K562 (cell line): ENCODE results near the gene CLIC3. TPM values are rescaled to one million over a fixed set of nuclear protein-coding genes. Genes with fewer than 3 reads are reported as not detected.

ENCODE experiments used
- ETV5 ChIP-seq: sonication (generic); formaldehyde crosslinking; IDR thresholded peaks from 2 replicates; pipeline ENCODE4 v1.4.0; 2020; ENCODE audit warnings: low read depth, mild to moderate bottlenecking, missing genetic modification reagents
- TRIM28 ChIP-seq: fragments of 450-650 bp; IDR thresholded peaks from 2 replicates; pipeline ENCODE4 v1.6.1; 2017
- ZKSCAN1 ChIP-seq: fragments of 150-350 bp; IDR thresholded peaks from 2 replicates; pipeline ENCODE4 v1.6.1; 2016; ENCODE audit warnings: low read depth, low read length
- ZNF274 ChIP-seq: IDR thresholded peaks from 2 replicates; pipeline ENCODE4 v1.6.1; 2011; ENCODE audit warnings: low read depth, mild to moderate bottlenecking, low read length, moderate library complexity, borderline replicate concordance
- ZNF696 ChIP-seq: fragments of 250-450 bp; sonication (Bioruptor Pico); conservative IDR thresholded peaks from 2 replicates; pipeline ENCODE4 v1.4.0; 2020; ENCODE audit warnings: mild to moderate bottlenecking, moderate library complexity
- polyA plus RNA-seq, 8 experiments: library from polyadenylated mRNA; depleted of rRNA in 4 of 8; stranded (reverse) in 5 of 8; unstranded in 3 of 8; fragments of >200 nt; fragmentation: Nextera tagmentation in 2 of 8; fragmentation: Illumina TruSeq in 1 of 8; extraction: Ambion mirVana in 2 of 8; extraction: Trizol in 1 of 8; gene quantifications; 2 replicates each; pipeline versions ENCODE4 v1.2.1 to v1.2.3, GENCODE V29; 2011 to 2014; ENCODE audit warnings: inconsistent platforms in 1 of 8, missing spikeins in 1 of 8
- total RNA-seq, 7 experiments: library from RNA; depleted of rRNA in 6 of 7; stranded (reverse); fragments of >200 nt in 6 of 7; fragmentation: Illumina TruSeq in 2 of 7; extraction: Trizol in 2 of 7; gene quantifications; 2 replicates each; pipeline versions ENCODE4 v1.2.1 to v1.2.3, GENCODE V29; 2011 to 2021; ENCODE audit warnings: low replicate concordance in 1 of 7
- TF ChIP-seq, protein P1 (sequence below): sonication (generic); formaldehyde crosslinking; IDR thresholded peaks from 2 replicates; pipeline ENCODE4 v1.8.1; 2023; ENCODE audit warnings: mild to moderate bottlenecking, missing genetic modification reagents
- TF ChIP-seq, protein P2 (sequence below): fragments of 250-450 bp; sonication (Bioruptor Pico); IDR thresholded peaks from 2 replicates; pipeline ENCODE4 v1.8.0; 2021; ENCODE audit warnings: moderate library complexity, mild to moderate bottlenecking, inconsistent platforms

The CLIC3 gene
- total and polyA plus RNA-seq, 9 of the 15 experiments (the other 6 are each of a cell fraction or from before 2014, with no cell fraction given): 0.27 to 0.29 TPM; not detected in 7

DNA sequence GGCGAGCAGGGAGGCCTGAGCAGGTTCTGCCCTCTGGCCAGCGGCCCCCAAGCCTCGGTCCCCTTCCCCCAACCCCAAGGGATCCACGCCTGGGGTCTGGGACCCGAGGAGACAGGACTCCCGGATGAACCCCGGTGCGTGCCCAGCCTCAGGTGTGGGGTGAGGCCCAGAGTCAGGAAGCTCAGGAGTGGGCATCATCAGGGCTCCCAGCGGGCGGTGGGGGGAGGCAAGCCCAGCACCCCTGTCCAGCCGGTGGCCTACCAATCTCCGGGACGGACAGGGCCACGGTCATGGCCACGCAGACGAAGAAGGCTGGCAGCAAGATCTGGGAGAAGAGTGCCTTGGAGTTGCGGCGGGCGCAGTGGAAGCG lies 17.2 kb upstream of the CLIC3 start (continued):
- TF ChIP-seq, protein P1, sequence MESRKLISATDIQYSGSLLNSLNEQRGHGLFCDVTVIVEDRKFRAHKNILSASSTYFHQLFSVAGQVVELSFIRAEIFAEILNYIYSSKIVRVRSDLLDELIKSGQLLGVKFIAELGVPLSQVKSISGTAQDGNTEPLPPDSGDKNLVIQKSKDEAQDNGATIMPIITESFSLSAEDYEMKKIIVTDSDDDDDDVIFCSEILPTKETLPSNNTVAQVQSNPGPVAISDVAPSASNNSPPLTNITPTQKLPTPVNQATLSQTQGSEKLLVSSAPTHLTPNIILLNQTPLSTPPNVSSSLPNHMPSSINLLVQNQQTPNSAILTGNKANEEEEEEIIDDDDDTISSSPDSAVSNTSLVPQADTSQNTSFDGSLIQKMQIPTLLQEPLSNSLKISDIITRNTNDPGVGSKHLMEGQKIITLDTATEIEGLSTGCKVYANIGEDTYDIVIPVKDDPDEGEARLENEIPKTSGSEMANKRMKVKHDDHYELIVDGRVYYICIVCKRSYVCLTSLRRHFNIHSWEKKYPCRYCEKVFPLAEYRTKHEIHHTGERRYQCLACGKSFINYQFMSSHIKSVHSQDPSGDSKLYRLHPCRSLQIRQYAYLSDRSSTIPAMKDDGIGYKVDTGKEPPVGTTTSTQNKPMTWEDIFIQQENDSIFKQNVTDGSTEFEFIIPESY: peak; percentile 41; the same call in 1 of the 2 replicates
- TF ChIP-seq, protein P2, sequence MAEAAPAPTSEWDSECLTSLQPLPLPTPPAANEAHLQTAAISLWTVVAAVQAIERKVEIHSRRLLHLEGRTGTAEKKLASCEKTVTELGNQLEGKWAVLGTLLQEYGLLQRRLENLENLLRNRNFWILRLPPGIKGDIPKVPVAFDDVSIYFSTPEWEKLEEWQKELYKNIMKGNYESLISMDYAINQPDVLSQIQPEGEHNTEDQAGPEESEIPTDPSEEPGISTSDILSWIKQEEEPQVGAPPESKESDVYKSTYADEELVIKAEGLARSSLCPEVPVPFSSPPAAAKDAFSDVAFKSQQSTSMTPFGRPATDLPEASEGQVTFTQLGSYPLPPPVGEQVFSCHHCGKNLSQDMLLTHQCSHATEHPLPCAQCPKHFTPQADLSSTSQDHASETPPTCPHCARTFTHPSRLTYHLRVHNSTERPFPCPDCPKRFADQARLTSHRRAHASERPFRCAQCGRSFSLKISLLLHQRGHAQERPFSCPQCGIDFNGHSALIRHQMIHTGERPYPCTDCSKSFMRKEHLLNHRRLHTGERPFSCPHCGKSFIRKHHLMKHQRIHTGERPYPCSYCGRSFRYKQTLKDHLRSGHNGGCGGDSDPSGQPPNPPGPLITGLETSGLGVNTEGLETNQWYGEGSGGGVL (CRISPR knock-in tag): no peak
- TF ChIP-seq ZNF696 (CRISPR knock-in tag) (no peak), TRIM28 (no peak), ZKSCAN1 (no peak), ETV5 (CRISPR knock-in tag) (no peak), ZNF274 (no peak)
- TF ChIP-seq, all 486 proteins: peak for 3
